BE2C (cell line): ENCODE data around the gene MLLT11. TPM values are rescaled to one million over a fixed set of nuclear protein-coding genes. Genes with fewer than 3 reads are reported as not detected.

Experiments used
- DNase-seq: peaks from one replicate; pipeline ENCODE4 v3.0.0-alpha.2; 2020
- H3K27me3 ChIP-seq: fragments of 250-450 bp; sonication (Bioruptor Pico); 2 replicates; pipeline ENCODE4 v1.5.1; 2020; ENCODE audit warnings: mild to moderate bottlenecking
- H3K36me3 ChIP-seq: fragments of 250-450 bp; sonication (Bioruptor Pico); 2 replicates; pipeline ENCODE4 v1.5.1; 2020; ENCODE audit warnings: mild to moderate bottlenecking
- H3K4me1 ChIP-seq: fragments of 250-450 bp; sonication (Bioruptor Pico); 2 replicates; pipeline ENCODE4 v1.5.1; 2020
- H3K4me3 ChIP-seq: 2 replicates; pipeline ENCODE4 v1.5.1; 2011; ENCODE audit warnings: low read depth, low read length
- H3K9me3 ChIP-seq: fragments of 250-450 bp; sonication (Bioruptor Pico); 2 replicates; pipeline ENCODE4 v1.5.1; 2020
- CTCF ChIP-seq: IDR thresholded peaks from 2 replicates; pipeline ENCODE4 v1.5.1; 2012; ENCODE audit warnings: mild to moderate bottlenecking, low read depth, low read length
- polyA plus RNA-seq: library from polyadenylated mRNA; unstranded; fragments of >200 nt; gene quantifications from one replicate; pipeline ENCODE4 v1.2.1, GENCODE V29; 2012; ENCODE audit warnings: low read depth, missing spikeins; ENCODE audit not compliant: insufficient read length, insufficient read depth

The MLLT11 gene
- 76.1 TPM for polyA plus RNA-seq

- TF ChIP-seq CTCF = no peak
- H3K4me1 ChIP-seq = peaks cover 5% of the 10 kb centered on the region; the same call in 1 of the 2 replicates
- H3K36me3 ChIP-seq = peaks cover 36% of the 10 kb centered on the region
- H3K4me3 ChIP-seq = peak within 1 kb of the TSS; percentile 87
- no peaks in the 10 kb centered on the region for H3K27me3 ChIP-seq
- DNase-seq = peak; percentile 92
- H3K9me3 ChIP-seq = no peaks in the 10 kb centered on the region
These were observed at the start of gene MLLT11 for GRCh38 chr1:151060007-151060656. Gene MLLT11 (plus strand): TSS chr1:151060397. CDS start chr1:151067225, 6,828 bp downstream.

- H3K27me3 ChIP-seq = no peaks in the 10 kb centered on the region
- no peak for DNase-seq
- no peaks in the 10 kb centered on the region; the same call in 1 of the 2 replicates for H3K4me1 ChIP-seq
- TF ChIP-seq CTCF = no peak
- no peak overlapping the region for H3K4me3 ChIP-seq
- H3K9me3 ChIP-seq = no peaks in the 10 kb centered on the region
- H3K36me3 ChIP-seq = no peaks in the 10 kb centered on the region
These were observed 48.9 kb upstream of the MLLT11 start for GRCh38 chr1:151011154-151011850.

GRCh38 chr1:151012684-151013471 lies 47.3 kb upstream of the MLLT11 start:
- H3K9me3 ChIP-seq = no peaks in the 10 kb centered on the region
- no peaks in the 10 kb centered on the region for H3K36me3 ChIP-seq
- no peaks in the 10 kb centered on the region for H3K27me3 ChIP-seq
- H3K4me1 ChIP-seq = no peaks in the 10 kb centered on the region; the same call in 1 of the 2 replicates
- no peak for DNase-seq
- no peak overlapping the region for H3K4me3 ChIP-seq
- TF ChIP-seq CTCF = no peak

- no peaks in the 10 kb centered on the region for H3K36me3 ChIP-seq
- DNase-seq = no peak
These were observed 46.7 kb upstream of the MLLT11 start for GRCh38 chr1:151013518-151013917.

GRCh38 chr1:151024540-151025146 lies 35.6 kb upstream of the MLLT11 start:
- Histone ChIP-seq H3K4me1 (no peaks in the 10 kb centered on the region), H3K36me3 (peaks cover 2% of the 10 kb centered on the region; the same call in 1 of the 2 replicates), H3K27me3 (no peaks in the 10 kb centered on the region), H3K9me3 (no peaks in the 10 kb centered on the region), H3K4me3 (no peak overlapping the region)
- TF ChIP-seq CTCF = peak; percentile 94
- peak; percentile 90 for DNase-seq

More at GRCh38 chr1:151013518-151013917, 46.7 kb upstream of the MLLT11 start:
- no peaks in the 10 kb centered on the region; the same call in 1 of the 2 replicates for H3K4me1 ChIP-seq
- no peak overlapping the region for H3K4me3 ChIP-seq
- H3K9me3 ChIP-seq = no peaks in the 10 kb centered on the region
- no peaks in the 10 kb centered on the region for H3K27me3 ChIP-seq
- TF ChIP-seq CTCF = no peak
